WTC11 (cell line): Measurements from ENCODE around the gene P2RY6. TPM values are rescaled to one million over a fixed set of nuclear protein-coding genes. Genes with fewer than 3 reads are reported as not detected.
"Not testable (repeated sequence)": the region's sequence is repeated elsewhere in the genome, so short reads cannot be mapped to it uniquely, and the experiment has no call there.

ENCODE experiments used
- ATAC-seq: fragments of 200-7000 bp; cut with Tn5 transposase; 2 replicates; pipeline ENCODE4 v1.10.0; 2021; ENCODE audit warnings: mild to moderate bottlenecking, moderate library complexity
- CTCF ChIA-PET: fragments of 300-600 bp; sonication (Branson Sonifier 250); formaldehyde crosslinking; loops from one replicate; lab custom pipeline; 2021; ENCODE audit warnings: antibody characterized with exemption; lab: Charles Lee
- POLR2A ChIA-PET: fragments of 350-600 bp; sonication (Branson Sonifier 250); formaldehyde crosslinking; loops from one replicate; lab custom pipeline; 2021; ENCODE audit warnings: antibody characterized with exemption; lab: Charles Lee
- DNase-seq: peaks from one replicate; pipeline ENCODE4 v3.0.0; 2021; ENCODE audit warnings: low spot score
- H3K27ac Mint-ChIP-seq: 2 replicates; pipeline ENCODE4 v1.8.0; 2021; ENCODE audit warnings: mixed read lengths
- H3K27me3 Mint-ChIP-seq: 2 replicates; pipeline ENCODE4 v1.8.0; 2021; ENCODE audit warnings: low read depth, mild to moderate bottlenecking, moderate library complexity, mixed read lengths
- H3K36me3 Mint-ChIP-seq: 2 replicates; pipeline ENCODE4 v1.8.0; 2021; ENCODE audit warnings: mixed read lengths
- H3K4me1 Mint-ChIP-seq: 2 replicates; pipeline ENCODE4 v1.8.0; 2022; ENCODE audit warnings: mixed read lengths
- H3K4me3 Mint-ChIP-seq: 2 replicates; pipeline ENCODE4 v1.8.0; 2021; ENCODE audit warnings: mild to moderate bottlenecking, moderate library complexity, mixed read lengths
- H3K9me3 Mint-ChIP-seq: 2 replicates; pipeline ENCODE4 v1.8.0; 2021; ENCODE audit warnings: mixed read lengths
- CDX4 ChIP-seq: fragments of 250-450 bp; sonication (Bioruptor Pico); IDR thresholded peaks from 2 replicates; pipeline ENCODE4 v1.9.0; 2021; ENCODE audit warnings: moderate library complexity, mild to moderate bottlenecking, inconsistent platforms, borderline replicate concordance
- E2F1 ChIP-seq: sonication (generic); formaldehyde crosslinking; IDR thresholded peaks from 2 replicates; pipeline ENCODE4 v1.8.0; 2022; ENCODE audit warnings: mild to moderate bottlenecking, missing genetic modification reagents
- ESRRA ChIP-seq: sonication (generic); formaldehyde crosslinking; IDR thresholded peaks from 2 replicates; pipeline ENCODE4 v1.8.1; 2022; ENCODE audit warnings: mild to moderate bottlenecking, missing genetic modification reagents, borderline replicate concordance
- FOXK1 ChIP-seq: sonication (generic); formaldehyde crosslinking; IDR thresholded peaks from 2 replicates; pipeline ENCODE4 v1.8.0; 2022; ENCODE audit warnings: mild to moderate bottlenecking, moderate library complexity, missing genetic modification reagents
- GRHL2 ChIP-seq: fragments of 250-450 bp; sonication (Bioruptor Pico); IDR thresholded peaks from 2 replicates; pipeline ENCODE4 v1.8.0; 2022; ENCODE audit warnings: mild to moderate bottlenecking, moderate library complexity; ENCODE audit not compliant: insufficient replicate concordance, severe bottlenecking
- GTF2I ChIP-seq: fragments of 250-450 bp; sonication (Bioruptor Pico); conservative IDR thresholded peaks from 2 replicates; pipeline ENCODE4 v1.4.0; 2021; ENCODE audit warnings: mild to moderate bottlenecking
- IRF1 ChIP-seq: sonication (generic); formaldehyde crosslinking; IDR thresholded peaks from 2 replicates; pipeline ENCODE4 v1.8.0; 2023; ENCODE audit warnings: missing genetic modification reagents
- MAX ChIP-seq: sonication (generic); formaldehyde crosslinking; IDR thresholded peaks from 2 replicates; pipeline ENCODE4 v1.8.0; 2022; ENCODE audit warnings: mild to moderate bottlenecking, missing genetic modification reagents
- NR2C2 ChIP-seq: sonication (generic); formaldehyde crosslinking; IDR thresholded peaks from 2 replicates; pipeline ENCODE4 v1.8.0; 2022; ENCODE audit warnings: mild to moderate bottlenecking, missing genetic modification reagents
- PRDM15 ChIP-seq: sonication (generic); formaldehyde crosslinking; IDR thresholded peaks from 2 replicates; pipeline ENCODE4 v1.8.0; 2022; ENCODE audit warnings: missing genetic modification reagents
- SOX15 ChIP-seq: fragments of 250-450 bp; sonication (Bioruptor Pico); IDR thresholded peaks from 2 replicates; pipeline ENCODE4 v1.9.0; 2021; ENCODE audit warnings: mild to moderate bottlenecking
- SP1 ChIP-seq: sonication (generic); formaldehyde crosslinking; conservative IDR thresholded peaks from 2 replicates; pipeline ENCODE4 v1.8.1; 2022; ENCODE audit warnings: missing genetic modification reagents
- TP53 ChIP-seq: sonication (generic); formaldehyde crosslinking; IDR thresholded peaks from 2 replicates; pipeline ENCODE4 v1.8.1; 2023; ENCODE audit warnings: mild to moderate bottlenecking, missing genetic modification reagents
- ZBTB43 ChIP-seq: sonication (generic); formaldehyde crosslinking; IDR thresholded peaks from 2 replicates; pipeline ENCODE4 v1.8.1; 2023; ENCODE audit warnings: mild to moderate bottlenecking, missing genetic modification reagents
- ZNF232 ChIP-seq: sonication (generic); formaldehyde crosslinking; IDR thresholded peaks from 2 replicates; pipeline ENCODE4 v1.8.0; 2022; ENCODE audit warnings: mild to moderate bottlenecking, missing genetic modification reagents
- ZNF423 ChIP-seq: fragments of 250-450 bp; sonication (Bioruptor Pico); IDR thresholded peaks from 2 replicates; pipeline ENCODE4 v2.1.2; 2022; ENCODE audit warnings: mild to moderate bottlenecking, moderate library complexity
- ZSCAN18 ChIP-seq: fragments of 250-450 bp; sonication (Bioruptor Pico); IDR thresholded peaks from 2 replicates; pipeline ENCODE4 v2.1.2; 2022; ENCODE audit warnings: mild to moderate bottlenecking, moderate library complexity
- total RNA-seq: library from RNA; stranded (reverse); gene quantifications from 3 replicates; pipeline ENCODE4 v1.2.3, GENCODE V29; 2021

P2RY6 gene
- total RNA-seq, 1 experiment from 2014 or later, result not detected

GRCh38 chr11:73273222-73273895 is 1.2 kb downstream of the P2RY6 start:
- Mint-ChIP-seq H3K9me3 (no peaks in the 10 kb centered on the region), H3K4me1 (peaks cover 34% of the 10 kb centered on the region), H3K27ac (no peak overlapping the region), H3K4me3 (no peak overlapping the region), H3K27me3 (no peaks in the 10 kb centered on the region), H3K36me3 (no peaks in the 10 kb centered on the region)
- TF ChIP-seq ZBTB43 (CRISPR knock-in tag) (no peak), ZNF232 (no peak)
- ChIA-PET CTCF (interaction anchor here (0.7 to 4.4 kb wide), 6 partner anchors 16 to 78 kb away, joined by 3 to 20 read pairs (median 4); no protein-coding TSS in a partner anchor), POLR2A (no interaction called here)
- DNase-seq (peak; percentile 2), ATAC-seq (no peak)

GRCh38 chr11:73274191-73274590 is 2.1 kb downstream of the P2RY6 start:
- H3K27me3 Mint-ChIP-seq, H3K36me3 Mint-ChIP-seq, POLR2A ChIA-PET, H3K9me3 Mint-ChIP-seq, ATAC-seq, H3K27ac Mint-ChIP-seq, DNase-seq, H3K4me3 Mint-ChIP-seq: not testable (repeated sequence)
- H3K4me1 Mint-ChIP-seq, result peaks cover 29% of the 10 kb centered on the region
- CTCF ChIA-PET, result interaction anchor here (1.0 to 4.4 kb wide), 8 partner anchors 15 to 86 kb away, joined by 3 to 20 read pairs (median 4); no protein-coding TSS in a partner anchor

GRCh38 chr11:73274722-73275380 is 2.7 kb downstream of the P2RY6 start:
- DNase-seq (peak; percentile 8), ATAC-seq (no peak)
- Mint-ChIP-seq H3K27ac (no peak overlapping the region), H3K4me1 (peaks cover 22% of the 10 kb centered on the region), H3K9me3 (no peaks in the 10 kb centered on the region), H3K27me3 (no peaks in the 10 kb centered on the region), H3K4me3 (no peak overlapping the region), H3K36me3 (no peaks in the 10 kb centered on the region)
- CTCF ChIA-PET, result interaction anchor here (1.0 to 1.4 kb wide), 6 partner anchors 15 to 86 kb away, joined by 3 to 5 read pairs (median 4); no protein-coding TSS in a partner anchor
- POLR2A ChIA-PET, result no interaction called here
- TF ChIP-seq E2F1 (CRISPR knock-in tag) (no peak), SP1 (CRISPR knock-in tag) (no peak), TP53 (no peak), ZSCAN18 (no peak), PRDM15 (CRISPR knock-in tag) (no peak), IRF1 (CRISPR knock-in tag) (no peak), ZNF423 (CRISPR knock-in tag) (no peak), ESRRA (CRISPR knock-in tag) (no peak), SOX15 (CRISPR knock-in tag) (no peak), FOXK1 (no peak), ZBTB43 (CRISPR knock-in tag) (no peak), GTF2I (CRISPR knock-in tag) (no peak), GRHL2 (no peak), NR2C2 (no peak), MAX (CRISPR knock-in tag) (no peak), CDX4 (CRISPR knock-in tag) (no peak)
